Esophagus muscularis mucosa (tissue), 4 donors: ENCODE data around the gene HM13. TPM values are rescaled to one million over a fixed set of nuclear protein-coding genes. Genes with fewer than 3 reads are reported as not detected.

Experiments used
- DNase-seq: peaks from one replicate; pipeline ENCODE4 v3.0.0-alpha.2; 2017; ENCODE audit errors: extremely low spot score
- H3K27ac ChIP-seq, 4 donors: fragments of 200-600 bp; sonication (generic); replicated peaks in 1 of 4; 1 replicate in 3 of 4; 2 replicates in 1 of 4; pipeline ENCODE4 v1.5.1; 2016 to 2019; ENCODE audit warnings: mild to moderate bottlenecking in 1 of 4
- H3K27me3 ChIP-seq, 4 donors: fragments of 200-600 bp; sonication (generic); one replicate each; pipeline versions ENCODE4 v1.5.1 to v1.6.0; 2016 to 2019
- H3K36me3 ChIP-seq, 4 donors: fragments of 200-600 bp; sonication (generic); one replicate each; pipeline ENCODE4 v1.5.1; 2016 to 2019
- H3K4me1 ChIP-seq, 4 donors: fragments of 200-600 bp; sonication (generic); one replicate each; pipeline ENCODE4 v1.5.1; 2016 to 2019
- H3K4me3 ChIP-seq, 4 donors: fragments of 200-600 bp; sonication (generic); 1 replicate in 2 of 4; 2 replicates in 2 of 4; pipeline ENCODE4 v1.5.1; 2016 to 2019; ENCODE audit warnings: mild to moderate bottlenecking in 4 of 4, moderate library complexity in 1 of 4
- H3K9me3 ChIP-seq, 4 donors: fragments of 200-600 bp; sonication (generic); 1 replicate in 3 of 4; 2 replicates in 1 of 4; pipeline ENCODE4 v1.5.1; 2016 to 2019
- CTCF ChIP-seq, 3 experiments: fragments of 200-600 bp in 2 of 3; fragments of 450-650 bp in 1 of 3; sonication (generic) in 2 of 3; IDR thresholded peaks; one replicate each; pipeline ENCODE4 v1.5.1; 2017 to 2019; ENCODE audit warnings: antibody characterized with exemption in 3 of 3, mild to moderate bottlenecking in 2 of 3, moderate library complexity in 1 of 3
- EP300 ChIP-seq: sonication (generic); formaldehyde crosslinking; IDR thresholded peaks from one replicate; pipeline ENCODE4 v1.6.1; 2017; ENCODE audit warnings: antibody characterized with exemption
- POLR2A ChIP-seq: fragments of 450-650 bp; IDR thresholded peaks from one replicate; pipeline ENCODE4 v1.6.1; 2017; ENCODE audit warnings: antibody characterized with exemption, moderate library complexity, mild to moderate bottlenecking, low read depth
- POLR2AphosphoS5 ChIP-seq, 2 donors: sonication (generic); formaldehyde crosslinking; IDR thresholded peaks; one replicate each; pipeline ENCODE4 v1.6.1; 2017; ENCODE audit warnings: antibody characterized with exemption in 2 of 2
- WGBS: methylation state at CpG from one replicate; pipeline ENCODE4 v1.1.5; 2018; 5-methylcytosine and 5-hydroxymethylcytosine counted together
- intact Hi-C: fragments of 100-400 bp; cut with DNase I; formaldehyde crosslinking; loops from one replicate; pipeline ENCODE4 v1.15.1; 2023
- total RNA-seq, 4 donors: library from RNA; depleted of rRNA; stranded (reverse); fragments of >200 nt; gene quantifications; one replicate each; pipeline versions ENCODE4 v1.1.0 to v1.2.1, GENCODE V29; 2016

Gene HM13
- total RNA-seq, 4 donors from 2014 or later: 41.5 to 67.7 (median 47.6) TPM

- Histone ChIP-seq H3K4me3 (no peak overlapping the region), H3K36me3 (peaks cover 23 to 93% (median 69%) of the 10 kb centered on the region in 4 donors), H3K9me3 (no peaks in the 10 kb centered on the region), H3K27ac (no peak overlapping the region), H3K27me3 (no peaks in the 10 kb centered on the region), H3K4me1 (peaks cover 11 to 38% (median 29%) of the 10 kb centered on the region in 4 donors)
- TF ChIP-seq POLR2A: no peak
- TF ChIP-seq EP300: no peak
- no peak for TF ChIP-seq POLR2AphosphoS5 (IDR thresholded peaks at IDR 0.05)
- TF ChIP-seq CTCF (IDR thresholded peaks at IDR 0.05): no peak
- DNase-seq: no peak
- intact Hi-C loops: no loop called here
- 81% methylated on average over 5 of the region's 5 CpGs for WGBS
Observed at GRCh38 chr20:31549513-31549880, 35.3 kb downstream of the HM13 start.

GRCh38 chr20:31550099-31550498 is 35.9 kb downstream of the HM13 start:
- Histone ChIP-seq H3K36me3 (peaks cover 23 to 93% (median 74%) of the 10 kb centered on the region in 4 donors), H3K27me3 (no peaks in the 10 kb centered on the region), H3K9me3 (no peaks in the 10 kb centered on the region), H3K4me3 (no peak overlapping the region), H3K4me1 (peaks cover 11 to 32% (median 26%) of the 10 kb centered on the region in 4 donors), H3K27ac (no peak overlapping the region)
- no peak for DNase-seq
- TF ChIP-seq EP300 (no peak), POLR2AphosphoS5 (IDR thresholded peaks at IDR 0.05) (no peak), POLR2A (no peak), CTCF (IDR thresholded peaks at IDR 0.05) (no peak)
- 89% methylated on average over 13 of the region's 13 CpGs for WGBS
- intact Hi-C loops: no loop called here

GRCh38 chr20:31551163-31552081 is 37.2 kb downstream of the HM13 start:
- no peak for DNase-seq
- Histone ChIP-seq H3K9me3 (no peaks in the 10 kb centered on the region), H3K4me1 (peaks cover 8 to 22% (median 18%) of the 10 kb centered on the region in 4 donors), H3K27me3 (no peaks in the 10 kb centered on the region), H3K27ac (no peak overlapping the region), H3K4me3 (no peak overlapping the region), H3K36me3 (peaks cover 23 to 99% (median 83%) of the 10 kb centered on the region in 4 donors)
- no peak for TF ChIP-seq POLR2A
- TF ChIP-seq CTCF (IDR thresholded peaks at IDR 0.05): no peak
- no peak for TF ChIP-seq POLR2AphosphoS5 (IDR thresholded peaks at IDR 0.05)
- no peak for TF ChIP-seq EP300
- 93% methylated on average over 8 of the region's 11 CpGs for WGBS
- intact Hi-C loops: no loop called here

DNA sequence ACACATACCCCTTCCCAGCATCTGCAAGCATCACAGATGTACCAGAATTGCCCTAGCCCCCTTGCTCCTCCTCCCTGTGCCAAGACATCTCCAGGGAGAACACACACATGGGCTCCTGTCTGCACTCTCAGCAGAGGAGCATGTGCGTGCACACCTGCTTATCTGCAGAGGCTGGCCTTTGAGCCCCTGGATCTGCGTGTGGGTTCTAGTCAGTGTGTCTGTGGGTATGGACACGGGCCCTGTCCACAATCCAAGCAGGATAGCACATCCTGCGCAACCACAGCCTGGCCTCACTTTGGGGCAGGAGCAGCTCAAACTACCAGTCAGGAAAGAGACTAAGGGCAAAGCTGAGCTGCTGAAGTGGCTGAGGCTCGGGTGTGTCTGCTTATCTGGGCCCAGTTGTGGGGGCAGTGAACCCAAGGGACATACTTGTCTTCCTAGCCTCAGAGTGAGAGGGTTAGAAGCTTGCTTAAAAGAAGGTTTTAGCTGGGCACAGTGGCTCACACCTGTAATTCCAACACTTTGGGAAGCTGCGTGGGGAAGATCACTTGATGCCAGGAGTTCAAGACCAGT is 41.0 kb downstream of the HM13 start:
- 84% methylated on average over 6 of the region's 6 CpGs for WGBS
- Histone ChIP-seq H3K4me3 (no peak overlapping the region), H3K27ac (no peak overlapping the region), H3K27me3 (no peaks in the 10 kb centered on the region), H3K36me3 (peaks cover 6 to 82% (median 65%) of the 10 kb centered on the region in 4 donors), H3K9me3 (no peaks in the 10 kb centered on the region), H3K4me1 (peaks cover 0 to 6% (median 6%) of the 10 kb centered on the region in 4 donors)
- intact Hi-C loops: no loop called here
- no peak for TF ChIP-seq POLR2A
- TF ChIP-seq EP300: no peak
- no peak for TF ChIP-seq POLR2AphosphoS5 (IDR thresholded peaks at IDR 0.05)
- TF ChIP-seq CTCF (IDR thresholded peaks at IDR 0.05): no peak
- DNase-seq: no peak
